ENCODE data around the gene CLCNKB.

- TF ChIP-seq BACH2 (CRISPR knock-in tag; IDR thresholded peaks at IDR 0.05; ENCODE audit: borderline replicate concordance) (no peak), CREB5 (CRISPR knock-in tag; IDR thresholded peaks at IDR 0.05; ENCODE audit: low read depth) (no peak), PPARA (CRISPR knock-in tag; IDR thresholded peaks at IDR 0.05; ENCODE audit: borderline replicate concordance) (no peak), TCF4 (CRISPR knock-in tag; IDR thresholded peaks at IDR 0.05; ENCODE audit: borderline replicate concordance) (no peak)
Observed at GRCh38 chr1:16050328-16050727, 6.7 kb downstream of the CLCNKB start.
